K562 (cell line): ENCODE data around the gene RHOV. TPM values are rescaled to one million over a fixed set of nuclear protein-coding genes. Genes with fewer than 3 reads are reported as not detected.

ENCODE experiments used
- ATF1 ChIP-seq, 2 experiments: fragments of 450-650 bp in 1 of 2; IDR thresholded peaks; 2 replicates each; pipeline ENCODE4 v1.6.1; 2016; ENCODE audit warnings: missing compliant biosample characterization in 1 of 2, missing genetic modification characterization in 1 of 2
- CEBPG ChIP-seq, 3 experiments: fragments of 200-800 bp in 1 of 3; sonication (Bioruptor generic) in 1 of 3; sonication (generic) in 1 of 3; formaldehyde crosslinking in 1 of 3; IDR thresholded peaks in 2 of 3; conservative IDR thresholded peaks in 1 of 3; 2 replicates each; pipeline versions ENCODE4 v1.6.1 to v1.8.0; 2016 to 2022; ENCODE audit warnings: missing compliant biosample characterization in 2 of 3, missing genetic modification characterization in 2 of 3, mild to moderate bottlenecking in 1 of 3, missing genetic modification reagents in 1 of 3
- HDAC1 ChIP-seq, 2 experiments: fragments of 450-650 bp; IDR thresholded peaks; 2 replicates each; pipeline ENCODE4 v1.6.1; 2016 to 2017; ENCODE audit warnings: inconsistent platforms in 1 of 2, mild to moderate bottlenecking in 1 of 2, moderate library complexity in 1 of 2
- HEY1 ChIP-seq: fragments of 250-450 bp; sonication (Bioruptor Pico); IDR thresholded peaks from 2 replicates; pipeline ENCODE4 v1.5.0; 2020; ENCODE audit warnings: mild to moderate bottlenecking, moderate library complexity, borderline replicate concordance
- HMGN3 ChIP-seq: IDR thresholded peaks from 2 replicates; pipeline ENCODE4 v1.6.1; 2011; ENCODE audit warnings: borderline replicate concordance, low read depth, mild to moderate bottlenecking, mixed read lengths, low read length; ENCODE audit not compliant: insufficient read length; ENCODE audit errors: extremely low read depth
- KLF1 ChIP-seq: fragments of 450-650 bp; IDR thresholded peaks from 2 replicates; pipeline ENCODE4 v1.6.1; 2016; ENCODE audit warnings: missing genetic modification characterization, missing compliant biosample characterization
- MCM3 ChIP-seq: fragments of 450-650 bp; IDR thresholded peaks from 2 replicates; pipeline ENCODE4 v1.6.1; 2016
- PYGO2 ChIP-seq: fragments of 450-650 bp; IDR thresholded peaks from 2 replicates; pipeline ENCODE4 v1.6.1; 2016; ENCODE audit warnings: mild to moderate bottlenecking, missing genetic modification characterization, moderate library complexity, missing compliant biosample characterization
- RBM15 ChIP-seq: fragments of 200-400 bp; formaldehyde crosslinking; IDR thresholded peaks from 2 replicates; pipeline ENCODE4 v1.6.1; 2018; ENCODE audit warnings: mild to moderate bottlenecking, low read length, moderate library complexity; ENCODE audit not compliant: insufficient read depth
- SMARCA5 ChIP-seq: fragments of 450-650 bp; IDR thresholded peaks from 2 replicates; pipeline ENCODE4 v1.6.1; 2016
- SMARCE1 ChIP-seq: fragments of 450-650 bp; IDR thresholded peaks from 2 replicates; pipeline ENCODE4 v1.7.1; 2016; ENCODE audit warnings: mild to moderate bottlenecking
- TBL1XR1 ChIP-seq, 2 experiments: IDR thresholded peaks; 2 replicates each; pipeline ENCODE4 v1.6.1; 2012; ENCODE audit warnings: improper control_type of control experiment in 2 of 2, low read length in 2 of 2, mild to moderate bottlenecking in 1 of 2
- TRIM24 ChIP-seq, 2 experiments: fragments of 450-650 bp; IDR thresholded peaks; 2 replicates each; pipeline ENCODE4 v1.6.1; 2016
- ZFX ChIP-seq: sonication (generic); formaldehyde crosslinking; IDR thresholded peaks from 2 replicates; pipeline ENCODE4 v1.8.0; 2022; ENCODE audit warnings: mild to moderate bottlenecking, missing genetic modification reagents, moderate library complexity
- ZNF239 ChIP-seq: fragments of 250-450 bp; sonication (Bioruptor Pico); IDR thresholded peaks from 2 replicates; pipeline ENCODE4 v1.4.0; 2020; ENCODE audit warnings: mild to moderate bottlenecking
- polyA plus RNA-seq, 8 experiments: library from polyadenylated mRNA; depleted of rRNA in 4 of 8; stranded (reverse) in 5 of 8; unstranded in 3 of 8; fragments of >200 nt; fragmentation: Nextera tagmentation in 2 of 8; fragmentation: Illumina TruSeq in 1 of 8; extraction: Ambion mirVana in 2 of 8; extraction: Trizol in 1 of 8; gene quantifications; 2 replicates each; pipeline versions ENCODE4 v1.2.1 to v1.2.3, GENCODE V29; 2011 to 2014; ENCODE audit warnings: inconsistent platforms in 1 of 8, missing spikeins in 1 of 8
- total RNA-seq, 7 experiments: library from RNA; depleted of rRNA in 6 of 7; stranded (reverse); fragments of >200 nt in 6 of 7; fragmentation: Illumina TruSeq in 2 of 7; extraction: Trizol in 2 of 7; gene quantifications; 2 replicates each; pipeline versions ENCODE4 v1.2.1 to v1.2.3, GENCODE V29; 2011 to 2021; ENCODE audit warnings: low replicate concordance in 1 of 7
- TF ChIP-seq, protein P1 (sequence below): fragments of 450-650 bp; formaldehyde crosslinking; IDR thresholded peaks from 2 replicates; pipeline ENCODE4 v1.4.0; 2020; ENCODE audit warnings: mild to moderate bottlenecking, moderate library complexity
- TF ChIP-seq, protein P2 (sequence below): sonication (generic); formaldehyde crosslinking; IDR thresholded peaks from 2 replicates; pipeline ENCODE4 v1.8.0; 2023; ENCODE audit warnings: mild to moderate bottlenecking, missing genetic modification reagents
- TF ChIP-seq, protein P3 (sequence below): fragments of 250-450 bp; sonication (Bioruptor Pico); IDR thresholded peaks from 2 replicates; pipeline ENCODE4 v1.8.0; 2022; ENCODE audit warnings: inconsistent platforms, mild to moderate bottlenecking, moderate library complexity, borderline replicate concordance
- TF ChIP-seq, protein P4 (sequence below): fragments of 250-450 bp; sonication (Bioruptor Pico); IDR thresholded peaks from 2 replicates; pipeline ENCODE4 v1.5.0; 2021

Gene RHOV
- total and polyA plus RNA-seq, 9 of the 15 experiments (the other 6 are each of a cell fraction or from before 2014, with no cell fraction given), result 0.08 to 2.0 (median 1.1) TPM

DNA sequence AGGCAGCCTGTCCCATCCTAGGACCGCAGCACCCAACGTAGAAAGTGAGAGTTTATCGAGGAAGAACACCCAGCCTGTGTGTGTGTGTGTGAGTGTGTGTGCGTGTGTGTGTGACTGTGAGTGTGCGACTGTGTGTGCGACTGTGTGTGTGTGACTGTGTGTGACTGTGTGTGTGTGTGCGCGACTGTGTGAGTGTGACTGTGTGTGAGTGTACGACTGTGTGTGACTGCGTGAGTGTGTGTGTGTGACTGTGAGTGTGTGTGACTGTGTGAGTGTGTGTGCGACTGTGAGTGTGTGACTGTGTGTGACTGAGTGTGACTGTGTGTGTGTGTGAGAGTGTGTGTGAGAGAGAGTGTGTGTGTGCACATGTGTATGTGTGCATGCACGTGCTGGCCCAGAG is 40.0 kb upstream of the RHOV start (continued):
- TF ChIP-seq HMGN3 (no peak), ZNF239 (no peak), CEBPG (CRISPR knock-in tag; IDR thresholded peaks at IDR 0.05) (no peak), CEBPG (tag; conservative IDR thresholded peaks at IDR 0.05 in 1 of 2, IDR thresholded peaks at IDR 0.05 in 1 of 2) (no peak), ZFX (CRISPR knock-in tag) (no peak), HEY1 (CRISPR knock-in tag) (no peak), HDAC1 (IDR thresholded peaks at IDR 0.05) (no peak), TRIM24 (IDR thresholded peaks at IDR 0.05) (peak in 1 of 2 experiments; percentile 26; a peak in 1 of 4 replicates), PYGO2 (tag) (no peak), SMARCA5 (peak; percentile 51; the same call in 1 of the 2 replicates), KLF1 (tag) (no peak), ATF1 (CRISPR knock-in tag; IDR thresholded peaks at IDR 0.05) (no peak), ATF1 (tag; IDR thresholded peaks at IDR 0.05) (no peak), MCM3 (peak; percentile 37; the same call in 1 of the 2 replicates), RBM15 (no peak), SMARCE1 (no peak), TBL1XR1 (IDR thresholded peaks at IDR 0.05; ENCODE audit: low read length in 2 of 2) (no peak)
- TF ChIP-seq, protein P1, sequence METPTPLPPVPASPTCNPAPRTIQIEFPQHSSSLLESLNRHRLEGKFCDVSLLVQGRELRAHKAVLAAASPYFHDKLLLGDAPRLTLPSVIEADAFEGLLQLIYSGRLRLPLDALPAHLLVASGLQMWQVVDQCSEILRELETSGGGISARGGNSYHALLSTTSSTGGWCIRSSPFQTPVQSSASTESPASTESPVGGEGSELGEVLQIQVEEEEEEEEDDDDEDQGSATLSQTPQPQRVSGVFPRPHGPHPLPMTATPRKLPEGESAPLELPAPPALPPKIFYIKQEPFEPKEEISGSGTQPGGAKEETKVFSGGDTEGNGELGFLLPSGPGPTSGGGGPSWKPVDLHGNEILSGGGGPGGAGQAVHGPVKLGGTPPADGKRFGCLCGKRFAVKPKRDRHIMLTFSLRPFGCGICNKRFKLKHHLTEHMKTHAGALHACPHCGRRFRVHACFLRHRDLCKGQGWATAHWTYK (CRISPR knock-in tag), result no peak
- TF ChIP-seq, protein P2, sequence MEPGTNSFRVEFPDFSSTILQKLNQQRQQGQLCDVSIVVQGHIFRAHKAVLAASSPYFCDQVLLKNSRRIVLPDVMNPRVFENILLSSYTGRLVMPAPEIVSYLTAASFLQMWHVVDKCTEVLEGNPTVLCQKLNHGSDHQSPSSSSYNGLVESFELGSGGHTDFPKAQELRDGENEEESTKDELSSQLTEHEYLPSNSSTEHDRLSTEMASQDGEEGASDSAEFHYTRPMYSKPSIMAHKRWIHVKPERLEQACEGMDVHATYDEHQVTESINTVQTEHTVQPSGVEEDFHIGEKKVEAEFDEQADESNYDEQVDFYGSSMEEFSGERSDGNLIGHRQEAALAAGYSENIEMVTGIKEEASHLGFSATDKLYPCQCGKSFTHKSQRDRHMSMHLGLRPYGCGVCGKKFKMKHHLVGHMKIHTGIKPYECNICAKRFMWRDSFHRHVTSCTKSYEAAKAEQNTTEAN (CRISPR knock-in tag), result peak; percentile 92
- TF ChIP-seq, protein P3, sequence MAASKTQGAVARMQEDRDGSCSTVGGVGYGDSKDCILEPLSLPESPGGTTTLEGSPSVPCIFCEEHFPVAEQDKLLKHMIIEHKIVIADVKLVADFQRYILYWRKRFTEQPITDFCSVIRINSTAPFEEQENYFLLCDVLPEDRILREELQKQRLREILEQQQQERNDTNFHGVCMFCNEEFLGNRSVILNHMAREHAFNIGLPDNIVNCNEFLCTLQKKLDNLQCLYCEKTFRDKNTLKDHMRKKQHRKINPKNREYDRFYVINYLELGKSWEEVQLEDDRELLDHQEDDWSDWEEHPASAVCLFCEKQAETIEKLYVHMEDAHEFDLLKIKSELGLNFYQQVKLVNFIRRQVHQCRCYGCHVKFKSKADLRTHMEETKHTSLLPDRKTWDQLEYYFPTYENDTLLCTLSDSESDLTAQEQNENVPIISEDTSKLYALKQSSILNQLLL (CRISPR knock-in tag), result no peak
- TF ChIP-seq, protein P4, sequence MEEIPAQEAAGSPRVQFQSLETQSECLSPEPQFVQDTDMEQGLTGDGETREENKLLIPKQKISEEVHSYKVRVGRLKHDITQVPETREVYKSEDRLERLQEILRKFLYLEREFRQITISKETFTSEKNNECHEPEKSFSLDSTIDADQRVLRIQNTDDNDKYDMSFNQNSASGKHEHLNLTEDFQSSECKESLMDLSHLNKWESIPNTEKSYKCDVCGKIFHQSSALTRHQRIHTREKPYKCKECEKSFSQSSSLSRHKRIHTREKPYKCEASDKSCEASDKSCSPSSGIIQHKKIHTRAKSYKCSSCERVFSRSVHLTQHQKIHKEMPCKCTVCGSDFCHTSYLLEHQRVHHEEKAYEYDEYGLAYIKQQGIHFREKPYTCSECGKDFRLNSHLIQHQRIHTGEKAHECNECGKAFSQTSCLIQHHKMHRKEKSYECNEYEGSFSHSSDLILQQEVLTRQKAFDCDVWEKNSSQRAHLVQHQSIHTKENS, result no peak
- TF ChIP-seq, all 486 proteins: peak for 8
